WERI-Rb-1 (cell line): ENCODE results near the gene ROBO2.

Experiments used
- DNase-seq: peaks from one replicate; pipeline ENCODE4 v3.0.0-alpha.2; 2020
- H3K27ac ChIP-seq: fragments of 250-450 bp; sonication (Bioruptor Pico); 2 replicates; pipeline ENCODE4 v1.5.1; 2020; ENCODE audit warnings: mild to moderate bottlenecking, moderate library complexity
- H3K27me3 ChIP-seq: fragments of 250-450 bp; sonication (Bioruptor Pico); 2 replicates; pipeline ENCODE4 v1.5.1; 2021; ENCODE audit warnings: mild to moderate bottlenecking, low read depth, moderate library complexity; ENCODE audit not compliant: insufficient read depth, severe bottlenecking
- H3K36me3 ChIP-seq: fragments of 250-450 bp; sonication (Bioruptor Pico); 2 replicates; pipeline ENCODE4 v1.5.1; 2020; ENCODE audit warnings: mild to moderate bottlenecking, moderate library complexity
- H3K4me3 ChIP-seq: 2 replicates; pipeline ENCODE4 v1.5.1; 2011; ENCODE audit warnings: low read depth, mild to moderate bottlenecking, control low read depth, low read length
- H3K9me3 ChIP-seq: fragments of 250-450 bp; sonication (Bioruptor Pico); 2 replicates; pipeline ENCODE4 v1.5.1; 2021; ENCODE audit warnings: mild to moderate bottlenecking, moderate library complexity; ENCODE audit not compliant: severe bottlenecking
- TF ChIP-seq, protein P1 (sequence below): IDR thresholded peaks from 2 replicates; pipeline ENCODE4 v1.5.1; 2011; ENCODE audit warnings: low read depth, mild to moderate bottlenecking, control low read depth, inconsistent platforms, low read length

The ROBO2 gene

DNA sequence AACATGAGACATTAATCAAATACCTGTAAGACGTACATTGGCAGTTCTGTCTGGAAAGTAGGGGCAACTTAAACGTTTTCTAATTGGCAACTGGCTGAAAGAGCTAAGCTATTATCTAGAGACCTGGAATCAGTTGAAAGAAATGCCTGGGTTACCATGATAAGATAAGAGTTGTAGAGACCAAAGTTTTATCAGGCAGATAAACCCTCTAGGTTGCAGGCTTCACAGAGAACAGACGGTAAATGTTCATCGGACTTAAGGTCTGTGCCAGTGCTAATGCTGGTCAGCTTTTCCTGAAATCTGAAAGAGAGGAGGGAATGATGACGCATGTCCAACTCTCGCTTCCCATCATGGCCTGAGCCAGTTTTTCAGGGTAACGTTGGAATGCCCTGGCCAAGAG lies 196.2 kb downstream of the ROBO2 start:
- Histone ChIP-seq H3K27me3 (no peaks in the 10 kb centered on the region), H3K27ac (no peak overlapping the region), H3K4me3 (no peak overlapping the region), H3K9me3 (no peaks in the 10 kb centered on the region), H3K36me3 (peaks cover 5% of the 10 kb centered on the region)
- TF ChIP-seq, protein P1, sequence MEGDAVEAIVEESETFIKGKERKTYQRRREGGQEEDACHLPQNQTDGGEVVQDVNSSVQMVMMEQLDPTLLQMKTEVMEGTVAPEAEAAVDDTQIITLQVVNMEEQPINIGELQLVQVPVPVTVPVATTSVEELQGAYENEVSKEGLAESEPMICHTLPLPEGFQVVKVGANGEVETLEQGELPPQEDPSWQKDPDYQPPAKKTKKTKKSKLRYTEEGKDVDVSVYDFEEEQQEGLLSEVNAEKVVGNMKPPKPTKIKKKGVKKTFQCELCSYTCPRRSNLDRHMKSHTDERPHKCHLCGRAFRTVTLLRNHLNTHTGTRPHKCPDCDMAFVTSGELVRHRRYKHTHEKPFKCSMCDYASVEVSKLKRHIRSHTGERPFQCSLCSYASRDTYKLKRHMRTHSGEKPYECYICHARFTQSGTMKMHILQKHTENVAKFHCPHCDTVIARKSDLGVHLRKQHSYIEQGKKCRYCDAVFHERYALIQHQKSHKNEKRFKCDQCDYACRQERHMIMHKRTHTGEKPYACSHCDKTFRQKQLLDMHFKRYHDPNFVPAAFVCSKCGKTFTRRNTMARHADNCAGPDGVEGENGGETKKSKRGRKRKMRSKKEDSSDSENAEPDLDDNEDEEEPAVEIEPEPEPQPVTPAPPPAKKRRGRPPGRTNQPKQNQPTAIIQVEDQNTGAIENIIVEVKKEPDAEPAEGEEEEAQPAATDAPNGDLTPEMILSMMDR, result no peak
- DNase-seq, result no peak

DNA sequence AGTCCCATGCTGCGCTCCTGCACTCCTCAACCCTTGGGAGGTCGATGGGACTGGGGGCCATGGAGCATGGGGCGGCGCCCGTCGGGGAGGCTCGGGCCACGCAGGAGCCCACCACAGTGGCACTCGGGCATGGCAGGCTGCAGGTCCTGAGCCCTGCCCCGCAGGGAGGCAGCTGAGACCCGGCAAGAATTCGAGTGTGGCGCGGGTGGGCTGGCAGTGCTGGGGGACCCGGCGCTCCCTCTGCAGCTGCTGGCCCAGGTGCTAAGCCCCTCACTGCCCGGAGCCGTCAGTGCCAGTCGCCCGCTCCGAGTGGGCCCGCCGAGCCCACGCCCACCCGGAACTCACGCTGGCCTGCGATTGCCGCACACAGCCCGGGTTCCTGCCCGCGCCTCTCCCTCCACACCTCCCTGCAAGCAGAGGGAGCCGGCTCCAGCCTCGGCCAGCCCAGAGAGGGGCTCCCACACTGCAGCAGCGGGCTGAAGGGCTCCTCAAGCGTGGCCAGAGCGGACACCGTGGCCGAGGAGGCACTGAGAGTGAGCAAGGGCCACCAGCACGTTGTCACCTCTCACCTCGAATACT lies 200.3 kb downstream of the ROBO2 start:
- Histone ChIP-seq H3K27me3 (no peaks in the 10 kb centered on the region), H3K9me3 (no peaks in the 10 kb centered on the region), H3K36me3 (peaks cover 5% of the 10 kb centered on the region), H3K27ac (no peak overlapping the region), H3K4me3 (no peak overlapping the region)
- no peak for DNase-seq
- TF ChIP-seq, protein P1, result no peak

DNA sequence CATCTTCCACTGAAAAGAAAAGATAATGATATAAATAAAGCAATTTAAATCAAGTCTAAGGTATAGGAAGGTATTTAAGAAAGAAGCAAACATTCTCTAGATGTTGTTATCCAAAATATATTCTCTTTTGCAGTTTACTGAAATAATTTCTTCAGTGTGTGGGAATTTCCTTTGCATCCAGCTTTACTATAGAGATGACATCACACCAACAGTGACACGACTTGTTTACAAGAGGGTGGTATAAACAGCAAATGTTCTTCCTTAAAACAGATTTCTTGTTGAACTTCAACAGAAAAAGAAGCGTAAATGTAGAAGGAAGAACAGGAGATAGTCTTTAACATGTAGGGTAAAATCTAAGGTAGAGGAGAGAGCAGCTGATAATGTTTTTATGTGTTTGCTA lies 202.5 kb downstream of the ROBO2 start:
- Histone ChIP-seq H3K4me3 (no peak overlapping the region), H3K36me3 (peaks cover 5% of the 10 kb centered on the region), H3K27me3 (no peaks in the 10 kb centered on the region), H3K9me3 (no peaks in the 10 kb centered on the region), H3K27ac (no peak overlapping the region)
- no peak for DNase-seq
- TF ChIP-seq, protein P1, result no peak

DNA sequence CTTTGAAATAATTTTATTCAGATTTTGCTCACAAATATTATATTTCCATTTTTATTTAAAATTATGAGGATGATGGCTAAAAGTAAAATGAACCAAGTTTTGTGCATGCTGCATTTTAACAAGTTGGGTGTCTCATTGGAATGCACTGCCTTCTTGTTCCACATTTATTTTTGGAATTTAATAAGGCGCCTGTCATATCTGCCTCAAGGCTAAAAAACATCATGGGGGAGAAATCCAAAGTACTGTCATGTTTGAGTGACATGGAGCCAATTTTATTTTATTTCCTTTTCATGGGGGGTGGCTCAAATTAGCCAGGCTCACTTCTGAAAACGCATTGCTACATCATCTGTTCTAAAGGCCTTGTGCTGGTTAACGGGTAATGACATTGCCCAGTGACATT lies 205.1 kb downstream of the ROBO2 start:
- Histone ChIP-seq H3K36me3 (peaks cover 5% of the 10 kb centered on the region; the same call in 1 of the 2 replicates), H3K27ac (no peak overlapping the region), H3K27me3 (no peaks in the 10 kb centered on the region), H3K4me3 (no peak overlapping the region), H3K9me3 (no peaks in the 10 kb centered on the region)
- TF ChIP-seq, protein P1, result no peak
- DNase-seq, result no peak

DNA sequence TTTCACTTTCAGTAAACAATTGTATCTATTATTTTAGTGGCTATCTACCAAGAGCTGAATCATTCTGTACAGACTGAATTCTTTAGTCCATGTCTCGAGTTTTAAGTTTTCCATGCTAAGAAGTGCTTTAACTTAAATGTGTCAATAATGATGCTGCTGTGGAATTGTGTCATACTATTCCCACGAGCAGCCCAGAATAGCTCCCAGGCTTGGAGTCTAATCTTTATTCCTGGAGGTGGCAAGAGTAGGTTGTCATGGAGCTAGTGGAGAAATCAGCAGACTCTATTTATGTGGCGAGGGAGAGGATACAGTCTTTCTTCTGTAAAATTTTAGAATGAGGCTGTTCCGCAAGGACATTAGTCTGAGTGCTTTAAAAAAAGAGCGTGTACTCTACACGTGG lies 207.2 kb downstream of the ROBO2 start:
- no peak overlapping the region for H3K27ac ChIP-seq
- no peaks in the 10 kb centered on the region for H3K9me3 ChIP-seq
- no peak for DNase-seq
- no peak overlapping the region for H3K4me3 ChIP-seq
- TF ChIP-seq, protein P1, result no peak
- H3K36me3 ChIP-seq, result no peaks in the 10 kb centered on the region
- H3K27me3 ChIP-seq, result no peaks in the 10 kb centered on the region

DNA sequence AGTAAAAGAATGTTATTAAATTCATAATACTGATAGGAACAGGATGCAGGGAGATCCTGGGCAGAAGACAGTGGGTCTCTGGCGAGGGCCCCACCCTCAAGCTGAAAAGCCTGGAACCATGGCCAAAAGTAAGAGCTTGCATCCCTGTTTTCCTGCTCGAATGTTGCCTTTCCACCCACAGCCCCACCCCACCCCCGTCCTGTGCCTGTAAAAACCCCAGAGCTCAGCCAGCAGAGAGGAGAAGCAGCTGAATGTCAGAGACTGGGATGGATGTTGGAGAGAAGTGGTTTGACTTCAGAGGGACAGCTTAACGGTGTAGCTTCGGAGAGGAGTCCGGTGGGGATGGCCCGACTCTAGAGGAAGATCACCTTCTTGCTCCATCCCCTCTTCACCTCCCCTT lies 207.9 kb downstream of the ROBO2 start:
- H3K27ac ChIP-seq, result no peak overlapping the region

More for the DNA sequence above, 207.9 kb downstream of the ROBO2 start:
- no peak for DNase-seq
- H3K4me3 ChIP-seq, result no peak overlapping the region
- no peaks in the 10 kb centered on the region for H3K9me3 ChIP-seq
- TF ChIP-seq, protein P1, result no peak
- H3K27me3 ChIP-seq, result no peaks in the 10 kb centered on the region
- no peaks in the 10 kb centered on the region for H3K36me3 ChIP-seq
